WTC11 (cell line): ENCODE data around the gene FNDC1. TPM values are rescaled to one million over a fixed set of nuclear protein-coding genes. Genes with fewer than 3 reads are reported as not detected.

Experiments used
- ATAC-seq: fragments of 200-7000 bp; cut with Tn5 transposase; 2 replicates; pipeline ENCODE4 v1.10.0; 2021; ENCODE audit warnings: mild to moderate bottlenecking, moderate library complexity
- CTCF ChIA-PET: fragments of 300-600 bp; sonication (Branson Sonifier 250); formaldehyde crosslinking; loops from one replicate; lab custom pipeline; 2021; ENCODE audit warnings: antibody characterized with exemption; lab: Charles Lee
- POLR2A ChIA-PET: fragments of 350-600 bp; sonication (Branson Sonifier 250); formaldehyde crosslinking; loops from one replicate; lab custom pipeline; 2021; ENCODE audit warnings: antibody characterized with exemption; lab: Charles Lee
- DNase-seq: peaks from one replicate; pipeline ENCODE4 v3.0.0; 2021; ENCODE audit warnings: low spot score
- H3K27ac Mint-ChIP-seq: 2 replicates; pipeline ENCODE4 v1.8.0; 2021; ENCODE audit warnings: mixed read lengths
- H3K27me3 Mint-ChIP-seq: 2 replicates; pipeline ENCODE4 v1.8.0; 2021; ENCODE audit warnings: low read depth, mild to moderate bottlenecking, moderate library complexity, mixed read lengths
- H3K36me3 Mint-ChIP-seq: 2 replicates; pipeline ENCODE4 v1.8.0; 2021; ENCODE audit warnings: mixed read lengths
- H3K4me1 Mint-ChIP-seq: 2 replicates; pipeline ENCODE4 v1.8.0; 2022; ENCODE audit warnings: mixed read lengths
- H3K4me3 Mint-ChIP-seq: 2 replicates; pipeline ENCODE4 v1.8.0; 2021; ENCODE audit warnings: mild to moderate bottlenecking, moderate library complexity, mixed read lengths
- H3K9me3 Mint-ChIP-seq: 2 replicates; pipeline ENCODE4 v1.8.0; 2021; ENCODE audit warnings: mixed read lengths
- CBFB ChIP-seq: sonication (generic); formaldehyde crosslinking; IDR thresholded peaks from 2 replicates; pipeline ENCODE4 v1.8.1; 2022; ENCODE audit warnings: mild to moderate bottlenecking, low read depth, missing genetic modification reagents
- ELF4 ChIP-seq: sonication (generic); formaldehyde crosslinking; IDR thresholded peaks from 2 replicates; pipeline ENCODE4 v1.8.1; 2022; ENCODE audit warnings: low read depth, mild to moderate bottlenecking, moderate library complexity, missing genetic modification reagents
- EMX1 ChIP-seq: fragments of 250-450 bp; sonication (Bioruptor Pico); IDR thresholded peaks from 2 replicates; pipeline ENCODE4 v1.8.0; 2021; ENCODE audit warnings: mild to moderate bottlenecking
- ETV6 ChIP-seq: sonication (generic); formaldehyde crosslinking; IDR thresholded peaks from 2 replicates; pipeline ENCODE4 v1.8.1; 2022; ENCODE audit warnings: mild to moderate bottlenecking, missing genetic modification reagents
- FOXK1 ChIP-seq: sonication (generic); formaldehyde crosslinking; IDR thresholded peaks from 2 replicates; pipeline ENCODE4 v1.8.0; 2022; ENCODE audit warnings: mild to moderate bottlenecking, moderate library complexity, missing genetic modification reagents
- FOXP1 ChIP-seq: sonication (generic); formaldehyde crosslinking; IDR thresholded peaks from 2 replicates; pipeline ENCODE4 v1.8.0; 2022; ENCODE audit warnings: missing genetic modification reagents, mild to moderate bottlenecking, moderate library complexity, borderline replicate concordance
- HMGA2 ChIP-seq: fragments of 250-450 bp; sonication (Bioruptor Pico); IDR thresholded peaks from 2 replicates; pipeline ENCODE4 v1.4.0; 2021; ENCODE audit warnings: mild to moderate bottlenecking, moderate library complexity
- JAZF1 ChIP-seq: fragments of 250-450 bp; sonication (Bioruptor Pico); IDR thresholded peaks from 2 replicates; pipeline ENCODE4 v1.9.0; 2021; ENCODE audit warnings: moderate library complexity, mild to moderate bottlenecking, inconsistent platforms
- MYBL2 ChIP-seq: sonication (generic); formaldehyde crosslinking; IDR thresholded peaks from 2 replicates; pipeline ENCODE4 v1.8.1; 2023; ENCODE audit warnings: mild to moderate bottlenecking, moderate library complexity, missing genetic modification reagents
- NR3C1 ChIP-seq: sonication (generic); formaldehyde crosslinking; conservative IDR thresholded peaks from 2 replicates; pipeline ENCODE4 v1.8.1; 2023; ENCODE audit warnings: low read depth, mild to moderate bottlenecking, missing genetic modification reagents
- PRRX2 ChIP-seq: fragments of 250-450 bp; sonication (Bioruptor Pico); IDR thresholded peaks from 2 replicates; pipeline ENCODE4 v1.8.0; 2021; ENCODE audit warnings: mild to moderate bottlenecking
- STAT6 ChIP-seq: sonication (generic); formaldehyde crosslinking; conservative IDR thresholded peaks from 2 replicates; pipeline ENCODE4 v1.8.1; 2023; ENCODE audit warnings: mild to moderate bottlenecking, low read depth, missing genetic modification reagents, moderate library complexity
- USF1 ChIP-seq: sonication (generic); formaldehyde crosslinking; IDR thresholded peaks from 2 replicates; pipeline ENCODE4 v1.8.0; 2022; ENCODE audit warnings: mild to moderate bottlenecking, missing genetic modification reagents
- ZNF416 ChIP-seq: fragments of 250-450 bp; sonication (Bioruptor Pico); IDR thresholded peaks from 2 replicates; pipeline ENCODE4 v1.9.0; 2021; ENCODE audit warnings: mild to moderate bottlenecking, inconsistent platforms
- ZNF425 ChIP-seq: fragments of 250-450 bp; sonication (Bioruptor Pico); conservative IDR thresholded peaks from 2 replicates; pipeline ENCODE4 v1.9.0; 2021; ENCODE audit warnings: mild to moderate bottlenecking
- ZNF512 ChIP-seq: sonication (generic); formaldehyde crosslinking; IDR thresholded peaks from 2 replicates; pipeline ENCODE4 v1.8.1; 2022; ENCODE audit warnings: missing genetic modification reagents, borderline replicate concordance
- ZNF671 ChIP-seq: fragments of 250-450 bp; sonication (Bioruptor Pico); IDR thresholded peaks from 2 replicates; pipeline ENCODE4 v1.8.0; 2021; ENCODE audit warnings: mild to moderate bottlenecking
- total RNA-seq: library from RNA; stranded (reverse); gene quantifications from 3 replicates; pipeline ENCODE4 v1.2.3, GENCODE V29; 2021
- TF ChIP-seq, protein P1 (sequence below): sonication (generic); formaldehyde crosslinking; IDR thresholded peaks from 2 replicates; pipeline ENCODE4 v1.8.0; 2023; ENCODE audit warnings: mild to moderate bottlenecking, missing genetic modification reagents
- TF ChIP-seq, protein P2 (sequence below): sonication (generic); formaldehyde crosslinking; IDR thresholded peaks from 2 replicates; pipeline ENCODE4 v1.8.1; 2023; ENCODE audit warnings: mild to moderate bottlenecking, missing genetic modification reagents
- TF ChIP-seq, protein P3 (sequence below): sonication (generic); formaldehyde crosslinking; IDR thresholded peaks from 2 replicates; pipeline ENCODE4 v1.8.0; 2022; ENCODE audit warnings: mild to moderate bottlenecking, missing genetic modification reagents
- TF ChIP-seq, protein P4 (sequence below): sonication (generic); formaldehyde crosslinking; IDR thresholded peaks from 2 replicates; pipeline ENCODE4 v1.8.0; 2022; ENCODE audit warnings: mild to moderate bottlenecking, missing genetic modification reagents

The FNDC1 gene
- total RNA-seq, 1 experiment from 2014 or later: 0.44 TPM

- H3K36me3 Mint-ChIP-seq: no peaks in the 10 kb centered on the region
- peaks cover 7% of the 10 kb centered on the region for H3K4me1 Mint-ChIP-seq
- no peak for DNase-seq
- ChIA-PET CTCF (interaction anchor here (1.1 kb wide), 1 partner anchor 19 kb away, joined by 4 read pairs; no protein-coding TSS in a partner anchor), POLR2A (no interaction called here)
- no peaks in the 10 kb centered on the region; the same call in 1 of the 2 replicates for H3K27me3 Mint-ChIP-seq
- no peak for ATAC-seq
- TF ChIP-seq ZNF512 (CRISPR knock-in tag) (no peak), USF1 (CRISPR knock-in tag) (no peak), FOXK1 (no peak), ETV6 (no peak), HMGA2 (CRISPR knock-in tag) (no peak), EMX1 (no peak), MYBL2 (CRISPR knock-in tag) (no peak), ELF4 (no peak)
- TF ChIP-seq, protein P1, sequence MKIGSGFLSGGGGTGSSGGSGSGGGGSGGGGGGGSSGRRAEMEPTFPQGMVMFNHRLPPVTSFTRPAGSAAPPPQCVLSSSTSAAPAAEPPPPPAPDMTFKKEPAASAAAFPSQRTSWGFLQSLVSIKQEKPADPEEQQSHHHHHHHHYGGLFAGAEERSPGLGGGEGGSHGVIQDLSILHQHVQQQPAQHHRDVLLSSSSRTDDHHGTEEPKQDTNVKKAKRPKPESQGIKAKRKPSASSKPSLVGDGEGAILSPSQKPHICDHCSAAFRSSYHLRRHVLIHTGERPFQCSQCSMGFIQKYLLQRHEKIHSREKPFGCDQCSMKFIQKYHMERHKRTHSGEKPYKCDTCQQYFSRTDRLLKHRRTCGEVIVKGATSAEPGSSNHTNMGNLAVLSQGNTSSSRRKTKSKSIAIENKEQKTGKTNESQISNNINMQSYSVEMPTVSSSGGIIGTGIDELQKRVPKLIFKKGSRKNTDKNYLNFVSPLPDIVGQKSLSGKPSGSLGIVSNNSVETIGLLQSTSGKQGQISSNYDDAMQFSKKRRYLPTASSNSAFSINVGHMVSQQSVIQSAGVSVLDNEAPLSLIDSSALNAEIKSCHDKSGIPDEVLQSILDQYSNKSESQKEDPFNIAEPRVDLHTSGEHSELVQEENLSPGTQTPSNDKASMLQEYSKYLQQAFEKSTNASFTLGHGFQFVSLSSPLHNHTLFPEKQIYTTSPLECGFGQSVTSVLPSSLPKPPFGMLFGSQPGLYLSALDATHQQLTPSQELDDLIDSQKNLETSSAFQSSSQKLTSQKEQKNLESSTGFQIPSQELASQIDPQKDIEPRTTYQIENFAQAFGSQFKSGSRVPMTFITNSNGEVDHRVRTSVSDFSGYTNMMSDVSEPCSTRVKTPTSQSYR: no peak
- TF ChIP-seq, protein P2, sequence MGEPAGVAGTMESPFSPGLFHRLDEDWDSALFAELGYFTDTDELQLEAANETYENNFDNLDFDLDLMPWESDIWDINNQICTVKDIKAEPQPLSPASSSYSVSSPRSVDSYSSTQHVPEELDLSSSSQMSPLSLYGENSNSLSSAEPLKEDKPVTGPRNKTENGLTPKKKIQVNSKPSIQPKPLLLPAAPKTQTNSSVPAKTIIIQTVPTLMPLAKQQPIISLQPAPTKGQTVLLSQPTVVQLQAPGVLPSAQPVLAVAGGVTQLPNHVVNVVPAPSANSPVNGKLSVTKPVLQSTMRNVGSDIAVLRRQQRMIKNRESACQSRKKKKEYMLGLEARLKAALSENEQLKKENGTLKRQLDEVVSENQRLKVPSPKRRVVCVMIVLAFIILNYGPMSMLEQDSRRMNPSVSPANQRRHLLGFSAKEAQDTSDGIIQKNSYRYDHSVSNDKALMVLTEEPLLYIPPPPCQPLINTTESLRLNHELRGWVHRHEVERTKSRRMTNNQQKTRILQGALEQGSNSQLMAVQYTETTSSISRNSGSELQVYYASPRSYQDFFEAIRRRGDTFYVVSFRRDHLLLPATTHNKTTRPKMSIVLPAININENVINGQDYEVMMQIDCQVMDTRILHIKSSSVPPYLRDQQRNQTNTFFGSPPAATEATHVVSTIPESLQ (CRISPR knock-in tag): no peak
- TF ChIP-seq, protein P3, sequence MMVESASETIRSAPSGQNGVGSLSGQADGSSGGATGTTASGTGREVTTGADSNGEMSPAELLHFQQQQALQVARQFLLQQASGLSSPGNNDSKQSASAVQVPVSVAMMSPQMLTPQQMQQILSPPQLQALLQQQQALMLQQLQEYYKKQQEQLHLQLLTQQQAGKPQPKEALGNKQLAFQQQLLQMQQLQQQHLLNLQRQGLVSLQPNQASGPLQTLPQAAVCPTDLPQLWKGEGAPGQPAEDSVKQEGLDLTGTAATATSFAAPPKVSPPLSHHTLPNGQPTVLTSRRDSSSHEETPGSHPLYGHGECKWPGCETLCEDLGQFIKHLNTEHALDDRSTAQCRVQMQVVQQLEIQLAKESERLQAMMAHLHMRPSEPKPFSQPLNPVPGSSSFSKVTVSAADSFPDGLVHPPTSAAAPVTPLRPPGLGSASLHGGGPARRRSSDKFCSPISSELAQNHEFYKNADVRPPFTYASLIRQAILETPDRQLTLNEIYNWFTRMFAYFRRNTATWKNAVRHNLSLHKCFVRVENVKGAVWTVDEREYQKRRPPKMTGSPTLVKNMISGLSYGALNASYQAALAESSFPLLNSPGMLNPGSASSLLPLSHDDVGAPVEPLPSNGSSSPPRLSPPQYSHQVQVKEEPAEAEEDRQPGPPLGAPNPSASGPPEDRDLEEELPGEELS: no peak
- H3K27ac Mint-ChIP-seq: no peak overlapping the region
- no peak overlapping the region for H3K4me3 Mint-ChIP-seq
- peaks cover 5% of the 10 kb centered on the region for H3K9me3 Mint-ChIP-seq
These were observed 102.1 kb downstream of the FNDC1 start for GRCh38 chr6:159271257-159271656.

DNA sequence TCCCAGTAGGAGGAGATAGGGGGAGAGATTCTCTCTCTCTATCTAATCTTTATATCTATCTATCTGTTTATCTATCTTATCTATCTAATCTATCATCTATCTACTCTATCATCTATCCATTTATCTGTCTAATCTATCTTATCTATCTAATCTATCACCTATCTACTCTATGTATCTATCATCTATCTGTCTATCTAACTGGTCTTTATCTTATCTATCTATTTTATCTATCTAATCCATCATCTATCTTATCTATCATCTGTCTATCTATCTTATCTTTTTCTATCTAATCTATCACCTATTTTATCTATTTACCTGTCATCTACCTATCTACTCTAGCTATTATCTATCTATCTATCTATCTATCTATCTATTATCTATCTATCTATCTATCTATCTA, 109.4 kb downstream of the FNDC1 start:
- no peak overlapping the region for H3K27ac Mint-ChIP-seq
- no peaks in the 10 kb centered on the region for H3K27me3 Mint-ChIP-seq
- no peaks in the 10 kb centered on the region for H3K36me3 Mint-ChIP-seq
- DNase-seq (no peak), ATAC-seq (no peak)
- ChIA-PET POLR2A (no interaction called here), CTCF (no interaction called here)
- TF ChIP-seq ELF4: no peak
- no peak for TF ChIP-seq ZNF416
- TF ChIP-seq NR3C1: no peak
- no peak for TF ChIP-seq ZNF671 (CRISPR knock-in tag)
- no peak for TF ChIP-seq CBFB (CRISPR knock-in tag)
- no peak for TF ChIP-seq JAZF1
- no peak for TF ChIP-seq STAT6 (CRISPR knock-in tag)
- no peak for TF ChIP-seq FOXP1
- TF ChIP-seq, protein P4, sequence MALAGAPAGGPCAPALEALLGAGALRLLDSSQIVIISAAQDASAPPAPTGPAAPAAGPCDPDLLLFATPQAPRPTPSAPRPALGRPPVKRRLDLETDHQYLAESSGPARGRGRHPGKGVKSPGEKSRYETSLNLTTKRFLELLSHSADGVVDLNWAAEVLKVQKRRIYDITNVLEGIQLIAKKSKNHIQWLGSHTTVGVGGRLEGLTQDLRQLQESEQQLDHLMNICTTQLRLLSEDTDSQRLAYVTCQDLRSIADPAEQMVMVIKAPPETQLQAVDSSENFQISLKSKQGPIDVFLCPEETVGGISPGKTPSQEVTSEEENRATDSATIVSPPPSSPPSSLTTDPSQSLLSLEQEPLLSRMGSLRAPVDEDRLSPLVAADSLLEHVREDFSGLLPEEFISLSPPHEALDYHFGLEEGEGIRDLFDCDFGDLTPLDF (CRISPR knock-in tag): no peak
- TF ChIP-seq PRRX2: no peak
- no peak for TF ChIP-seq ZNF425 (CRISPR knock-in tag)
- H3K9me3 Mint-ChIP-seq: peaks cover 18% of the 10 kb centered on the region
- peaks cover 23% of the 10 kb centered on the region for H3K4me1 Mint-ChIP-seq
- H3K4me3 Mint-ChIP-seq: no peak overlapping the region
